ENCODE measurements around the gene PROK1.

- TF ChIP-seq SRF (IDR thresholded peaks at IDR 0.05; ENCODE audit: low read depth in 2 of 2, low read length in 2 of 2) (no peak), MAX (IDR thresholded peaks at IDR 0.05; ENCODE audit: low read depth, low read length) (no peak)
Observed at GRCh38 chr1:110489973-110490542, 39.1 kb downstream of the PROK1 start.
